Transverse colon (tissue), 4 donors: ENCODE results near the gene IPPK. TPM values are rescaled to one million over a fixed set of nuclear protein-coding genes. Genes with fewer than 3 reads are reported as not detected.

Source experiments
- DNase-seq: peaks from one replicate; pipeline ENCODE4 v3.0.0-alpha.2; 2019
- H3K27ac ChIP-seq, 4 donors: fragments of 200-600 bp; sonication (generic); 2 replicates each; pipeline ENCODE4 v1.5.1; 2016 to 2018; ENCODE audit warnings: inconsistent platforms in 4 of 4
- H3K27me3 ChIP-seq: fragments of 200-600 bp; sonication (generic); 2 replicates; pipeline ENCODE4 v1.5.1; 2017; ENCODE audit warnings: inconsistent platforms
- H3K36me3 ChIP-seq, 4 donors: fragments of 200-600 bp; sonication (generic); 2 replicates each; pipeline ENCODE4 v1.5.1; 2017 to 2019; ENCODE audit warnings: inconsistent platforms in 4 of 4
- H3K4me1 ChIP-seq, 4 donors: fragments of 200-600 bp; sonication (generic); 2 replicates each; pipeline ENCODE4 v1.5.1; 2017 to 2020; ENCODE audit warnings: inconsistent platforms in 4 of 4
- H3K4me3 ChIP-seq, 4 donors: fragments of 200-600 bp; sonication (generic); 1 replicate in 1 of 4; 2 replicates in 3 of 4; pipeline versions ENCODE4 v1.5.1 to v1.6.1; 2017 to 2019; ENCODE audit warnings: inconsistent platforms in 4 of 4
- H3K9me3 ChIP-seq, 2 donors: fragments of 200-600 bp; sonication (generic); 2 replicates each; pipeline ENCODE4 v1.5.1; 2017 to 2019; ENCODE audit warnings: inconsistent platforms in 2 of 2
- EP300 ChIP-seq: sonication (generic); formaldehyde crosslinking; IDR thresholded peaks from one replicate; pipeline ENCODE4 v1.6.1; 2017; ENCODE audit warnings: antibody characterized with exemption, low read depth
- POLR2A ChIP-seq: fragments of 450-650 bp; IDR thresholded peaks from one replicate; pipeline ENCODE4 v1.6.1; 2016; ENCODE audit warnings: antibody characterized with exemption, mild to moderate bottlenecking, moderate library complexity
- POLR2AphosphoS5 ChIP-seq, 3 donors: sonication (generic); formaldehyde crosslinking; IDR thresholded peaks; one replicate each; pipeline ENCODE4 v1.6.1; 2016; ENCODE audit warnings: antibody characterized with exemption in 3 of 3
- WGBS, 2 donors: methylation state at CpG; one replicate each; pipeline ENCODE4 v1.1.5; 2018; ENCODE audit warnings: low coverage in 1 of 2; 5-methylcytosine and 5-hydroxymethylcytosine counted together
- in situ Hi-C, 4 donors: fragments of 200-750 bp; cut with MboI; loops; one replicate each; pipeline versions ENCODE4 v1.15.0 to v1.15.1; 2017; ENCODE audit warnings: low sequenced_read_pairs in 3 of 4, low pct_ligation_motif_present in 1 of 4, low pct_unique_long_range_greater_than_20kb in 1 of 4
- intact Hi-C: fragments of 100-400 bp; cut with DNase I; formaldehyde crosslinking; loops from one replicate; pipeline ENCODE4 v1.15.1; 2023; ENCODE audit warnings: low total_unique reads
- total RNA-seq, 4 donors: library from RNA; depleted of rRNA; stranded (reverse); fragments of >200 nt; gene quantifications; one replicate each; pipeline ENCODE4 v1.1.0, GENCODE V29; 2016
- TF ChIP-seq, protein P1 (sequence below), 5 experiments: fragments of 200-600 bp in 3 of 5; fragments of 450-650 bp in 2 of 5; sonication (generic) in 3 of 5; IDR thresholded peaks; 1 replicate in 2 of 5; 2 replicates in 3 of 5; pipeline ENCODE4 v1.5.1; 2016 to 2017; ENCODE audit warnings: antibody characterized with exemption in 5 of 5, inconsistent platforms in 3 of 5, mild to moderate bottlenecking in 2 of 5, moderate library complexity in 1 of 5

IPPK gene
- total RNA-seq, 4 donors from 2014 or later, result 6.2 to 12.2 (median 10.1) TPM

DNA sequence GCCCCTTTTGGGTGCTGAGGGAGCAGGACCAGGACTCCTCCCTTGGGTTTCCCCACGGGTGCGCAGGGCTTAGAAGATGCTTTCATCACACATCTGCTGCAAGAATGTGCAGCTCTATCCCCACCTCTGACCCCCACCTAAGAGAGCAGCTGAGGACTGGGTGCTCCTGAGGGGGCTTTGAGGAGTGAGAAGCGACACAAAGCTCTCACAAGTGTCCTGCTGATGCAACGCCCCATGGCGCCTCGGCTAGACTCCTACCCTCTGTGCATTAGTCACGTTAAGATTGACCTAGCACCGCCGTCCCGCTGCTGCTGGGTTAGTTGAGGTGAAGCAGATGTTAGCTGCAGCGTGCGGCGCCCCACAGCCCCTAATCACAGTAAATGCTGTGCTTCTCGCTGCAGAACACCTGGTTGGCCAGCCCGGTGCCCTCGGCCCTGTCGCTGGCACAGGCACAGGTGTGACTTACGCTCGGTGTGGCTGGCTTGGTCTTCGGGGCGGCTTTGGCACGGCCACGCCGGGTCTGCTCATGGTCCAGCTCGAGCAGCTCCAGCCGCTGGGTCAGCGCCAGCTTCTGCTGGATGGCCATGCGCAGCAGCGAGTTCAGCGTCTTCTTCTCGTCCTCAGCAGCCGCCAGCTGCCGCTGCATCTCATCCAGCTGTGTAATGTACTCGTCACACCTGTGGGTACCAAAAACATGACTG lies 45.0 kb upstream of the IPPK start:
- peaks cover 0 to 18% (median 6%) of the 10 kb centered on the region in 4 donors for H3K4me1 ChIP-seq
- in situ Hi-C loops (loop anchor here in 3 of 4 donors (5.0 kb wide), 2 partner anchors 67 to 77 kb away; no protein-coding TSS in a partner anchor), intact Hi-C loops (no loop called here)
- no peaks in the 10 kb centered on the region for H3K27me3 ChIP-seq
- TF ChIP-seq EP300 (no peak), POLR2A (no peak), POLR2AphosphoS5 (IDR thresholded peaks at IDR 0.05) (no peak)
- TF ChIP-seq, protein P1, sequence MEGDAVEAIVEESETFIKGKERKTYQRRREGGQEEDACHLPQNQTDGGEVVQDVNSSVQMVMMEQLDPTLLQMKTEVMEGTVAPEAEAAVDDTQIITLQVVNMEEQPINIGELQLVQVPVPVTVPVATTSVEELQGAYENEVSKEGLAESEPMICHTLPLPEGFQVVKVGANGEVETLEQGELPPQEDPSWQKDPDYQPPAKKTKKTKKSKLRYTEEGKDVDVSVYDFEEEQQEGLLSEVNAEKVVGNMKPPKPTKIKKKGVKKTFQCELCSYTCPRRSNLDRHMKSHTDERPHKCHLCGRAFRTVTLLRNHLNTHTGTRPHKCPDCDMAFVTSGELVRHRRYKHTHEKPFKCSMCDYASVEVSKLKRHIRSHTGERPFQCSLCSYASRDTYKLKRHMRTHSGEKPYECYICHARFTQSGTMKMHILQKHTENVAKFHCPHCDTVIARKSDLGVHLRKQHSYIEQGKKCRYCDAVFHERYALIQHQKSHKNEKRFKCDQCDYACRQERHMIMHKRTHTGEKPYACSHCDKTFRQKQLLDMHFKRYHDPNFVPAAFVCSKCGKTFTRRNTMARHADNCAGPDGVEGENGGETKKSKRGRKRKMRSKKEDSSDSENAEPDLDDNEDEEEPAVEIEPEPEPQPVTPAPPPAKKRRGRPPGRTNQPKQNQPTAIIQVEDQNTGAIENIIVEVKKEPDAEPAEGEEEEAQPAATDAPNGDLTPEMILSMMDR (IDR thresholded peaks at IDR 0.05), result no peak
- H3K27ac ChIP-seq, result no peak overlapping the region
- DNase-seq, result no peak
- peaks cover 0 to 44% (median 19%) of the 10 kb centered on the region in 4 donors for H3K36me3 ChIP-seq
- no peak overlapping the region for H3K4me3 ChIP-seq
- H3K9me3 ChIP-seq, result no peaks in the 10 kb centered on the region
- WGBS, 2 donors, result 93% methylated on average over 34 of the region's 34 CpGs; no CpG with 5 or more reads in 1 of the 2 donors

DNA sequence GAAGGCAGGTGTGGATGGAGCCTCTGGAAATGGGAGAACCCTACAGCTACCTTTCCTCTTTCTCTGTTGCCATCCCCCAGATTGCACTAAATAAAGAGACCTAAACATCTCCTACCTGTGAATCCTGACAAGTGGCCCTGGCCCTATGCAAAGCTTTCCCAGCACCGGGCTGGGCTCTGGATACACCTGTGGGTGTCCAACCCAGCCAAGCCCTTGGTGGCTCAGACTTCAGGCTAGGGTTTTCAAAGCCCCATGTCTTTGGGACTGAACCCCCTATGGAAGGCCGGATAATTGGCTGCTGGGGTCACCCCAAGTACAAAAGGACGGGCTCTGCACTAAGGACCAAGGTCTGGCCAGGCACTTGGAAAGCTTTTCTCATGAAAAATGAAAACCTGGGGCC lies 44.1 kb upstream of the IPPK start:
- WGBS, 2 donors, result 86 to 97% methylated on average over 1 to 3 of the region's 3 CpGs
- Histone ChIP-seq H3K36me3 (peaks cover 0 to 34% (median 15%) of the 10 kb centered on the region in 4 donors), H3K27ac (no peak overlapping the region), H3K27me3 (no peaks in the 10 kb centered on the region), H3K4me3 (no peak overlapping the region), H3K4me1 (peaks cover 0 to 18% (median 6%) of the 10 kb centered on the region in 4 donors), H3K9me3 (no peaks in the 10 kb centered on the region)
- TF ChIP-seq EP300 (no peak), POLR2AphosphoS5 (IDR thresholded peaks at IDR 0.05) (no peak), POLR2A (no peak)
- TF ChIP-seq, protein P1 (IDR thresholded peaks at IDR 0.05), result no peak
- DNase-seq, result no peak
- in situ Hi-C loops (no loop called here), intact Hi-C loops (no loop called here)

DNA sequence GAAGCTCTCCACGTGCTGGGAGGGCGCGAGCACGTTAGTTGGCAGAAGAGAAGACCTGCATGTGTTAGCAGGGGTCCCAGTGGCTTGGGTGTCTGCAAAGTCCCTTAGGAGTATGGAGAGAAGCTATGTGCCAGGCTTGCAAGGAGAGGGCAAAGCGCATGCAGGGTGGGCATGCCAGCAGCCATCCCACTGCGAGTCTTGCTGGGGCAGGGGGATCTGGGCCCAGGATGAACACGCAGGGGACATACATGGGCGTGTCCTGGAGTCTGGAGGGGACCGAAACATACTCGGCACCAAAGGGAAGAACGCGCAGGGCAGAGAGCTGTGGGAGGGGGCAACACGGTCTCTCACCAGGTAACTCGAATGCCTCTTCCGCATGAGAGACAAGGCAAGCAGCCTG lies 43.6 kb upstream of the IPPK start:
- H3K36me3 ChIP-seq, result peaks cover 0 to 30% (median 12%) of the 10 kb centered on the region in 4 donors
- in situ Hi-C loops, result no loop called here
- H3K27ac ChIP-seq, result no peak overlapping the region
- no peaks in the 10 kb centered on the region for H3K27me3 ChIP-seq
- WGBS, 2 donors, result 89 to 92% methylated on average over 3 to 15 of the region's 15 CpGs
- intact Hi-C loops, result no loop called here
- no peaks in the 10 kb centered on the region for H3K9me3 ChIP-seq
- TF ChIP-seq POLR2AphosphoS5 (IDR thresholded peaks at IDR 0.05), result no peak
- no peak for TF ChIP-seq EP300
- no peak for TF ChIP-seq POLR2A
- TF ChIP-seq, protein P1 (IDR thresholded peaks at IDR 0.05), result no peak
- H3K4me1 ChIP-seq, result peaks cover 0 to 18% (median 6%) of the 10 kb centered on the region in 4 donors
- H3K4me3 ChIP-seq, result no peak overlapping the region
- DNase-seq, result no peak

DNA sequence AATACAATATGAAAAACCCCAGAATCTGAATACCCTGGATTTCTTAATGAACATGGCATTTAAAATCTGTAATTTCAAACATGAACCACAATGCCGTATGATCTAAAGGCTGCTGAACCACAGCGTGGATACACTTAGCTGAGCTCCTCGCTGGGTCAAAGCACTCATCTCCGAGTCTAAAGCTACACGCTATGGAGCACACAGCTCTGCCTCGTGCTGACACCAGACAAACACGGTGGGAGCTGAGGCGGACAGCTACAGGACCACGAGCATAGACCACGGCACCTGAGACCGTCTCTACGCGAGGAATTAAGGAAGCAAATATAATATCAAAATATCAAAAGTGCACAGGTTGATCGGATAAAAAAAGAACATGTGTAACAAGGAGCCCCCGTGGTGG lies 42.8 kb upstream of the IPPK start:
- DNase-seq, result no peak
- Histone ChIP-seq H3K36me3 (peaks cover 0 to 22% (median 10%) of the 10 kb centered on the region in 4 donors), H3K27me3 (no peaks in the 10 kb centered on the region), H3K9me3 (no peaks in the 10 kb centered on the region), H3K4me1 (peaks cover 0 to 18% (median 6%) of the 10 kb centered on the region in 4 donors), H3K4me3 (no peak overlapping the region), H3K27ac (no peak overlapping the region)
- 92 to 98% methylated on average over 8 to 15 of the region's 15 CpGs for WGBS, 2 donors
- TF ChIP-seq, protein P1 (IDR thresholded peaks at IDR 0.05), result no peak
- TF ChIP-seq POLR2A (no peak), EP300 (no peak), POLR2AphosphoS5 (IDR thresholded peaks at IDR 0.05) (no peak)
- intact Hi-C loops (no loop called here), in situ Hi-C loops (no loop called here)
